OCI-LY1 (cell line): Measurements from ENCODE around the gene ANKRD24.

Source experiments
- H2AFZ ChIP-seq: fragments of 200-600 bp; sonication (generic), shearing (Covaris generic); 2 replicates; pipeline ENCODE4 v1.6.0; 2014; ENCODE audit warnings: antibody characterized with exemption, mild to moderate bottlenecking, low read length
- H3F3A ChIP-seq: fragments of 200-600 bp; sonication (generic), shearing (Covaris generic); 2 replicates; pipeline ENCODE4 v1.6.0; 2014; ENCODE audit warnings: mild to moderate bottlenecking, antibody characterized with exemption, low read length, moderate library complexity; ENCODE audit not compliant: insufficient read depth
- H3K27ac ChIP-seq: fragments of 200-600 bp; sonication (generic); 2 replicates; pipeline ENCODE4 v1.5.1; 2014; ENCODE audit warnings: low read length, mixed run types, mild to moderate bottlenecking, low read depth; ENCODE audit not compliant: poor library complexity, severe bottlenecking
- H3K27me3 ChIP-seq: fragments of 200-600 bp; sonication (generic); 2 replicates; pipeline ENCODE4 v1.6.0; 2014; ENCODE audit warnings: antibody characterized with exemption, mild to moderate bottlenecking, low read length, moderate library complexity; ENCODE audit not compliant: insufficient read depth
- H3K36me3 ChIP-seq: fragments of 200-600 bp; sonication (generic); 2 replicates; pipeline ENCODE4 v1.6.1; 2014; ENCODE audit warnings: mild to moderate bottlenecking, antibody characterized with exemption, low read length, moderate library complexity, mixed read lengths; ENCODE audit not compliant: insufficient read depth
- H3K4me1 ChIP-seq: fragments of 200-600 bp; sonication (generic); 2 replicates; pipeline ENCODE4 v1.5.1; 2014; ENCODE audit warnings: mild to moderate bottlenecking, low read length, moderate library complexity; ENCODE audit not compliant: insufficient read depth, severe bottlenecking
- H3K4me2 ChIP-seq: fragments of 200-600 bp; sonication (generic), shearing (Covaris generic); 2 replicates; pipeline ENCODE4 v1.6.1; 2014; ENCODE audit warnings: low read length
- H3K4me3 ChIP-seq: fragments of 200-600 bp; sonication (generic); 2 replicates; pipeline ENCODE4 v1.5.1; 2014; ENCODE audit warnings: low read length, low read depth, mild to moderate bottlenecking, mixed read lengths; ENCODE audit not compliant: poor library complexity, severe bottlenecking
- H3K79me2 ChIP-seq: fragments of 200-600 bp; shearing (Covaris generic); 2 replicates; pipeline ENCODE4 v1.6.1; 2016; ENCODE audit warnings: mixed run types, low read length, mixed read lengths; ENCODE audit not compliant: insufficient read depth
- H3K9ac ChIP-seq: fragments of 200-600 bp; sonication (generic), shearing (Covaris generic); 2 replicates; pipeline ENCODE4 v1.6.1; 2014; ENCODE audit warnings: mild to moderate bottlenecking, low read length, mixed read lengths
- H3K9me2 ChIP-seq: fragments of 200-600 bp; sonication (generic), shearing (Covaris generic); 2 replicates; pipeline ENCODE4 v1.6.1; 2014; ENCODE audit warnings: low read depth, mild to moderate bottlenecking, low read length, mixed read lengths
- H3K9me3 ChIP-seq: fragments of 200-600 bp; shearing (Covaris generic); 2 replicates; pipeline ENCODE4 v1.6.1; 2014; ENCODE audit warnings: low read length, mixed read lengths
- H4K20me1 ChIP-seq: fragments of 200-600 bp; sonication (generic), shearing (Covaris generic); 2 replicates; pipeline ENCODE4 v1.6.0; 2016; ENCODE audit warnings: mild to moderate bottlenecking, low read length; ENCODE audit not compliant: insufficient read depth
- CTCF ChIP-seq: fragments of 200-600 bp; sonication (generic), shearing (Covaris generic); IDR thresholded peaks from 2 replicates; pipeline ENCODE4 v1.5.1; 2017; ENCODE audit warnings: mild to moderate bottlenecking, antibody characterized with exemption, low read length, moderate library complexity, mixed read lengths
- EZH2 ChIP-seq: fragments of 200-600 bp; sonication (generic), shearing (Covaris generic); IDR thresholded peaks from 2 replicates; pipeline ENCODE4 v1.8.0; 2017; ENCODE audit warnings: borderline replicate concordance, mixed run types, mild to moderate bottlenecking, antibody characterized with exemption, low read length, moderate library complexity, mixed read lengths

Gene ANKRD24

GRCh38 chr19:4184718-4185352 lies 2.3 kb downstream of the ANKRD24 start:
- H3K9me3 ChIP-seq, result no peaks in the 10 kb centered on the region
- no peaks in the 10 kb centered on the region for H3K36me3 ChIP-seq
- no peak overlapping the region for H3K4me2 ChIP-seq
- no peak overlapping the region for H3K4me3 ChIP-seq
- no peaks in the 10 kb centered on the region; the same call in 1 of the 2 replicates for H3K27me3 ChIP-seq
- H4K20me1 ChIP-seq, result no peaks in the 10 kb centered on the region
- H3K79me2 ChIP-seq, result no peaks in the 10 kb centered on the region
- no peak overlapping the region for H3K27ac ChIP-seq
- no peaks in the 10 kb centered on the region for H3F3A ChIP-seq
- H3K9me2 ChIP-seq, result no peaks in the 10 kb centered on the region
- H3K4me1 ChIP-seq, result peaks cover 37% of the 10 kb centered on the region
- no peak overlapping the region for H3K9ac ChIP-seq
- H2AFZ ChIP-seq, result no peak overlapping the region
- TF ChIP-seq EZH2 (no peak), CTCF (no peak)

- H3K27me3 ChIP-seq, result no peaks in the 10 kb centered on the region; the same call in 1 of the 2 replicates
- H3K4me1 ChIP-seq, result peaks cover 34% of the 10 kb centered on the region
- no peak overlapping the region for H3K4me2 ChIP-seq
- no peaks in the 10 kb centered on the region for H3K36me3 ChIP-seq
- H2AFZ ChIP-seq, result no peak overlapping the region
- H4K20me1 ChIP-seq, result no peaks in the 10 kb centered on the region
- no peak overlapping the region for H3K9ac ChIP-seq
- no peaks in the 10 kb centered on the region for H3K9me3 ChIP-seq
- no peaks in the 10 kb centered on the region for H3K79me2 ChIP-seq
- no peaks in the 10 kb centered on the region for H3F3A ChIP-seq
- H3K4me3 ChIP-seq, result no peak overlapping the region
- no peaks in the 10 kb centered on the region for H3K9me2 ChIP-seq
- TF ChIP-seq CTCF, result no peak
- TF ChIP-seq EZH2, result no peak
- no peak overlapping the region for H3K27ac ChIP-seq
Measured at GRCh38 chr19:4185413-4186086, 3.1 kb downstream of the ANKRD24 start.

- Histone ChIP-seq H2AFZ (no peak overlapping the region), H3K27me3 (no peaks in the 10 kb centered on the region; the same call in 1 of the 2 replicates), H3K36me3 (no peaks in the 10 kb centered on the region), H3K9me2 (no peaks in the 10 kb centered on the region), H3K4me1 (peaks cover 26% of the 10 kb centered on the region), H3K27ac (no peak overlapping the region), H3K9me3 (no peaks in the 10 kb centered on the region), H3K79me2 (no peaks in the 10 kb centered on the region), H3K9ac (no peak overlapping the region), H3F3A (no peaks in the 10 kb centered on the region), H3K4me2 (no peak overlapping the region), H3K4me3 (no peak overlapping the region), H4K20me1 (no peaks in the 10 kb centered on the region)
- TF ChIP-seq EZH2, result no peak
- TF ChIP-seq CTCF, result peak; percentile 82
Measured at GRCh38 chr19:4186087-4186993, 3.9 kb downstream of the ANKRD24 start.
